WI38 (cell line): ENCODE measurements around the gene FSD1L.

ENCODE experiments used
- H3K4me3 ChIP-seq: 2 replicates; pipeline ENCODE4 v1.5.1; 2011; ENCODE audit warnings: low read depth, mild to moderate bottlenecking, control low read depth, low read length
- TF ChIP-seq, protein P1 (sequence below): IDR thresholded peaks from 2 replicates; pipeline ENCODE4 v1.5.1; 2012; ENCODE audit warnings: low read depth, mild to moderate bottlenecking, control low read depth, low read length

The FSD1L gene

DNA sequence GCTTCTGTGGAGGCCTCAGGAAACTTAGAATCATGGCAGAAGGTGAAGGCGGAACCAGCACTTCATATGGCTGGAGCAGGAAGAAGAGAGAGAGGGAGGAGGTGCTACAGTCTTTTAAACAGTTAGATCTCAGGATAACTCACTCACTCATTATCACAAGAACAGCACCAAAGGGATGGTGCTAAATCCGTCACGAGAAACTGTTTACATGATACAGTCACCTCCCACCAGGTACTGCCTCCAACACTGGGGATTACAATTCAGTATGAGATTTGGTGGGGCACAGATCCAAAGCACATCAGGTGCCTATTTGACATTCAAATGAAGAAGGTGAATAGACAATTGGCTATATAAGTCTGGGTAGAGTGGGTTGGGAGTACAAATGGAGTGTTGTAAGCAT lies 145.3 kb downstream of the FSD1L start:
- TF ChIP-seq, protein P1, sequence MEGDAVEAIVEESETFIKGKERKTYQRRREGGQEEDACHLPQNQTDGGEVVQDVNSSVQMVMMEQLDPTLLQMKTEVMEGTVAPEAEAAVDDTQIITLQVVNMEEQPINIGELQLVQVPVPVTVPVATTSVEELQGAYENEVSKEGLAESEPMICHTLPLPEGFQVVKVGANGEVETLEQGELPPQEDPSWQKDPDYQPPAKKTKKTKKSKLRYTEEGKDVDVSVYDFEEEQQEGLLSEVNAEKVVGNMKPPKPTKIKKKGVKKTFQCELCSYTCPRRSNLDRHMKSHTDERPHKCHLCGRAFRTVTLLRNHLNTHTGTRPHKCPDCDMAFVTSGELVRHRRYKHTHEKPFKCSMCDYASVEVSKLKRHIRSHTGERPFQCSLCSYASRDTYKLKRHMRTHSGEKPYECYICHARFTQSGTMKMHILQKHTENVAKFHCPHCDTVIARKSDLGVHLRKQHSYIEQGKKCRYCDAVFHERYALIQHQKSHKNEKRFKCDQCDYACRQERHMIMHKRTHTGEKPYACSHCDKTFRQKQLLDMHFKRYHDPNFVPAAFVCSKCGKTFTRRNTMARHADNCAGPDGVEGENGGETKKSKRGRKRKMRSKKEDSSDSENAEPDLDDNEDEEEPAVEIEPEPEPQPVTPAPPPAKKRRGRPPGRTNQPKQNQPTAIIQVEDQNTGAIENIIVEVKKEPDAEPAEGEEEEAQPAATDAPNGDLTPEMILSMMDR: no peak
- no peak overlapping the region for H3K4me3 ChIP-seq
